Neural cell (in vitro differentiated cells): ENCODE data around the gene TCEAL9. TPM values are rescaled to one million over a fixed set of nuclear protein-coding genes. Genes with fewer than 3 reads are reported as not detected.

Source experiments
- H2AFZ ChIP-seq: fragments of 200-600, 300-800 bp; sonication (generic), shearing (Covaris generic); 2 replicates; pipeline ENCODE4 v1.6.0; 2014; ENCODE audit warnings: low read depth, mild to moderate bottlenecking, antibody characterized with exemption, low read length, moderate library complexity
- H3F3A ChIP-seq: fragments of 200-600 bp; shearing (Covaris generic); 2 replicates; pipeline ENCODE4 v1.6.1; 2016; ENCODE audit warnings: mild to moderate bottlenecking, moderate library complexity, mixed read lengths, antibody characterized with exemption, low read length; ENCODE audit not compliant: insufficient read depth, poor library complexity, severe bottlenecking
- H3K27ac ChIP-seq: fragments of 200-600, 300-800 bp; sonication (generic), shearing (Covaris generic); 2 replicates; pipeline ENCODE4 v1.5.1; 2014; ENCODE audit warnings: mild to moderate bottlenecking, low read length, moderate library complexity
- H3K27me3 ChIP-seq: fragments of 300-800, 200-600 bp; sonication (generic), shearing (Covaris generic); 2 replicates; pipeline ENCODE4 v1.6.0; 2014; ENCODE audit warnings: mild to moderate bottlenecking, low read depth, low read length, moderate library complexity; ENCODE audit not compliant: insufficient read depth
- H3K36me3 ChIP-seq: fragments of 300-800, 200-600 bp; sonication (generic), shearing (Covaris generic); 2 replicates; pipeline ENCODE4 v1.5.1; 2014; ENCODE audit warnings: mild to moderate bottlenecking, antibody characterized with exemption, low read length, moderate library complexity; ENCODE audit not compliant: insufficient read depth
- H3K4me2 ChIP-seq: fragments of 300-800, 200-600 bp; sonication (generic), shearing (Covaris generic); 2 replicates; pipeline ENCODE4 v1.6.0; 2014; ENCODE audit warnings: mild to moderate bottlenecking, low read length
- H3K4me3 ChIP-seq: fragments of 300-800, 200-600 bp; sonication (generic), shearing (Covaris generic); 2 replicates; pipeline ENCODE4 v1.5.1; 2014; ENCODE audit warnings: mild to moderate bottlenecking, low read length, moderate library complexity
- H3K79me2 ChIP-seq: fragments of 200-600 bp; shearing (Covaris generic); replicated peaks from 2 replicates; pipeline ENCODE4 v1.6.0; 2014; ENCODE audit warnings: mild to moderate bottlenecking, low read length, moderate library complexity; ENCODE audit not compliant: insufficient read depth
- H3K9ac ChIP-seq: fragments of 300-800, 200-600 bp; sonication (generic), shearing (Covaris generic); 2 replicates; pipeline ENCODE4 v1.6.1; 2016; ENCODE audit warnings: mild to moderate bottlenecking, low read length, mixed read lengths
- H3K9me2 ChIP-seq: fragments of 200-600 bp; shearing (Covaris generic); 2 replicates; pipeline ENCODE4 v1.6.1; 2016; ENCODE audit warnings: mild to moderate bottlenecking, low read length, mixed read lengths; ENCODE audit not compliant: insufficient read depth
- H3K9me3 ChIP-seq: fragments of 200-600, 300-800 bp; sonication (generic), shearing (Covaris generic); 2 replicates; pipeline ENCODE4 v1.6.1; 2016; ENCODE audit warnings: mild to moderate bottlenecking, mixed run types, low read length, moderate library complexity, mixed read lengths
- H4K20me1 ChIP-seq: fragments of 200-600 bp; shearing (Covaris generic); 2 replicates; pipeline ENCODE4 v1.6.1; 2016; ENCODE audit warnings: mild to moderate bottlenecking, mixed run types; ENCODE audit not compliant: insufficient read depth
- EP300 ChIP-seq: fragments of 450-650 bp; conservative IDR thresholded peaks from 2 replicates; pipeline ENCODE4 v1.6.1; 2014; ENCODE audit warnings: antibody characterized with exemption, mild to moderate bottlenecking, moderate library complexity; ENCODE audit not compliant: poor library complexity, severe bottlenecking
- EZH2 ChIP-seq: fragments of 200-600, 300-800 bp; shearing (Covaris generic), sonication (generic); IDR thresholded peaks from 2 replicates; pipeline ENCODE4 v1.6.1; 2014; ENCODE audit warnings: antibody characterized with exemption, low read length, borderline replicate concordance, mild to moderate bottlenecking; ENCODE audit not compliant: insufficient read depth, poor library complexity, severe bottlenecking
- MXI1 ChIP-seq: fragments of 450-650 bp; conservative IDR thresholded peaks from 2 replicates; pipeline ENCODE4 v1.6.1; 2014; ENCODE audit warnings: antibody characterized with exemption, mild to moderate bottlenecking; ENCODE audit not compliant: poor library complexity, severe bottlenecking
- POLR2AphosphoS5 ChIP-seq: IDR thresholded peaks from 2 replicates; pipeline ENCODE4 v1.6.1; 2012
- RAD21 ChIP-seq: fragments of 450-650 bp; conservative IDR thresholded peaks from 2 replicates; pipeline ENCODE4 v1.6.1; 2014; ENCODE audit warnings: antibody characterized with exemption, mild to moderate bottlenecking, moderate library complexity
- REST ChIP-seq: IDR thresholded peaks from 2 replicates; pipeline ENCODE4 v1.6.1; 2012; ENCODE audit warnings: borderline replicate concordance
- SMC3 ChIP-seq: fragments of 450-650 bp; conservative IDR thresholded peaks from 2 replicates; pipeline ENCODE4 v1.6.1; 2014; ENCODE audit warnings: antibody characterized with exemption, mild to moderate bottlenecking, moderate library complexity; ENCODE audit not compliant: poor library complexity
- TAF1 ChIP-seq: IDR thresholded peaks from 2 replicates; pipeline ENCODE4 v1.6.1; 2012; ENCODE audit warnings: low read depth
- polyA plus RNA-seq: library from polyadenylated mRNA; depleted of rRNA; stranded (reverse); fragments of >200 nt; gene quantifications from 2 replicates; pipeline ENCODE4 v1.2.3, GENCODE V29; 2014
- TF ChIP-seq, protein P1 (sequence below): fragments of 450-650 bp; IDR thresholded peaks from 2 replicates; pipeline ENCODE4 v1.5.1; 2014; ENCODE audit warnings: antibody characterized with exemption, mild to moderate bottlenecking, moderate library complexity; ENCODE audit not compliant: poor library complexity, severe bottlenecking

The TCEAL9 gene
- polyA plus RNA-seq, 1 donor from 2014 or later = 84.5 TPM

- H3K27ac ChIP-seq = peak within 1 kb of the TSS; percentile 80
- peak; percentile 88 for TF ChIP-seq REST
- peak; percentile 91 for TF ChIP-seq TAF1
- no peak for TF ChIP-seq EP300
- peak; percentile 50 for TF ChIP-seq MXI1
- TF ChIP-seq POLR2AphosphoS5 = peak; percentile 99
- TF ChIP-seq, protein P1, sequence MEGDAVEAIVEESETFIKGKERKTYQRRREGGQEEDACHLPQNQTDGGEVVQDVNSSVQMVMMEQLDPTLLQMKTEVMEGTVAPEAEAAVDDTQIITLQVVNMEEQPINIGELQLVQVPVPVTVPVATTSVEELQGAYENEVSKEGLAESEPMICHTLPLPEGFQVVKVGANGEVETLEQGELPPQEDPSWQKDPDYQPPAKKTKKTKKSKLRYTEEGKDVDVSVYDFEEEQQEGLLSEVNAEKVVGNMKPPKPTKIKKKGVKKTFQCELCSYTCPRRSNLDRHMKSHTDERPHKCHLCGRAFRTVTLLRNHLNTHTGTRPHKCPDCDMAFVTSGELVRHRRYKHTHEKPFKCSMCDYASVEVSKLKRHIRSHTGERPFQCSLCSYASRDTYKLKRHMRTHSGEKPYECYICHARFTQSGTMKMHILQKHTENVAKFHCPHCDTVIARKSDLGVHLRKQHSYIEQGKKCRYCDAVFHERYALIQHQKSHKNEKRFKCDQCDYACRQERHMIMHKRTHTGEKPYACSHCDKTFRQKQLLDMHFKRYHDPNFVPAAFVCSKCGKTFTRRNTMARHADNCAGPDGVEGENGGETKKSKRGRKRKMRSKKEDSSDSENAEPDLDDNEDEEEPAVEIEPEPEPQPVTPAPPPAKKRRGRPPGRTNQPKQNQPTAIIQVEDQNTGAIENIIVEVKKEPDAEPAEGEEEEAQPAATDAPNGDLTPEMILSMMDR = no peak
- H3K9me2 ChIP-seq = no peaks in the 10 kb centered on the region
- H3K4me2 ChIP-seq = peak within 1 kb of the TSS; percentile 76
- peak within 1 kb of the TSS; percentile 93 for H3K9ac ChIP-seq
- H3K4me3 ChIP-seq = peak within 1 kb of the TSS; percentile 85
- no peaks in the 10 kb centered on the region for H3K27me3 ChIP-seq
- no peaks in the 10 kb centered on the region for H3K9me3 ChIP-seq
- H3K36me3 ChIP-seq = no peaks in the 10 kb centered on the region
- H3F3A ChIP-seq = no peaks in the 10 kb centered on the region
- peaks cover 3% of the 10 kb centered on the region for H3K79me2 ChIP-seq
- no peaks in the 10 kb centered on the region for H4K20me1 ChIP-seq
- H2AFZ ChIP-seq = peak within 1 kb of the TSS; percentile 33
These were observed 45.5 kb upstream of the TCEAL9 start, which contains the start of gene BEX2 for GRCh38 chrX:103310555-103311398. TSS of gene BEX2 (minus strand) at chrX:103310990. CDS start at chrX:103309976, 1,014 bp downstream.

GRCh38 chrX:103311399-103311780 lies 44.9 kb upstream of the TCEAL9 start:
- TF ChIP-seq TAF1 (no peak), REST (no peak), POLR2AphosphoS5 (no peak), EP300 (no peak), RAD21 (no peak), EZH2 (no peak), SMC3 (no peak), MXI1 (no peak)
- TF ChIP-seq, protein P1 = no peak
- Histone ChIP-seq H3K36me3 (no peaks in the 10 kb centered on the region), H3K27ac (peak overlapping the region; percentile 65), H3K4me3 (peak overlapping the region; percentile 85), H3K4me2 (no peak overlapping the region), H4K20me1 (no peaks in the 10 kb centered on the region), H3K27me3 (no peaks in the 10 kb centered on the region), H3K79me2 (peaks cover 3% of the 10 kb centered on the region), H3F3A (no peaks in the 10 kb centered on the region), H2AFZ (no peak overlapping the region), H3K9me3 (no peaks in the 10 kb centered on the region), H3K9ac (peak overlapping the region; percentile 93), H3K9me2 (no peaks in the 10 kb centered on the region)
